NB4 (cell line): ENCODE data around the gene ACBD6.

Experiments
- TF ChIP-seq, protein P1 (sequence below): IDR thresholded peaks from one replicate; pipeline ENCODE4 v1.5.1; 2012; ENCODE audit warnings: low read depth, low read length
- TF ChIP-seq, protein P2 (sequence below): IDR thresholded peaks from 2 replicates; pipeline ENCODE4 v1.6.1; 2011; ENCODE audit warnings: low read depth, low read length

DNA sequence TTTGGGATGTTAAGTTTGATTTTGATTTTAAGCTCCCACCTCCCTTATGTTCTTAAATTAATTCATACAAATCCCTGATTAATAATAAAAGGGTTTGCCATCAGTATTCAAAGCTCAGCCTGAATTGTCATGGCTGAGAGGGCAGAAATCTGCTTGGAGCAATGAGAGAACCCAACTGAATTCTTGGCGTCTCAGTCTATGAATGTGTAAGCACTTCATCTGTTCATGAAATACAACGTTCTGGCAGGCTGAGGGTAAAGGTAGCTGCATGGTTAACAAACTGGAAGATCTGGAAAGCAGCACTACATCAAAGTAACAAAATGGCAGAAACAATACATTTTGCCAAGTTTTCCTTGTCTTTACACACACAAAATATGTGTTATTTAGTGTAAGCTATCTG is 95.3 kb downstream of the ACBD6 start:
- TF ChIP-seq, protein P1, sequence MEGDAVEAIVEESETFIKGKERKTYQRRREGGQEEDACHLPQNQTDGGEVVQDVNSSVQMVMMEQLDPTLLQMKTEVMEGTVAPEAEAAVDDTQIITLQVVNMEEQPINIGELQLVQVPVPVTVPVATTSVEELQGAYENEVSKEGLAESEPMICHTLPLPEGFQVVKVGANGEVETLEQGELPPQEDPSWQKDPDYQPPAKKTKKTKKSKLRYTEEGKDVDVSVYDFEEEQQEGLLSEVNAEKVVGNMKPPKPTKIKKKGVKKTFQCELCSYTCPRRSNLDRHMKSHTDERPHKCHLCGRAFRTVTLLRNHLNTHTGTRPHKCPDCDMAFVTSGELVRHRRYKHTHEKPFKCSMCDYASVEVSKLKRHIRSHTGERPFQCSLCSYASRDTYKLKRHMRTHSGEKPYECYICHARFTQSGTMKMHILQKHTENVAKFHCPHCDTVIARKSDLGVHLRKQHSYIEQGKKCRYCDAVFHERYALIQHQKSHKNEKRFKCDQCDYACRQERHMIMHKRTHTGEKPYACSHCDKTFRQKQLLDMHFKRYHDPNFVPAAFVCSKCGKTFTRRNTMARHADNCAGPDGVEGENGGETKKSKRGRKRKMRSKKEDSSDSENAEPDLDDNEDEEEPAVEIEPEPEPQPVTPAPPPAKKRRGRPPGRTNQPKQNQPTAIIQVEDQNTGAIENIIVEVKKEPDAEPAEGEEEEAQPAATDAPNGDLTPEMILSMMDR, result no peak
- TF ChIP-seq, protein P2, sequence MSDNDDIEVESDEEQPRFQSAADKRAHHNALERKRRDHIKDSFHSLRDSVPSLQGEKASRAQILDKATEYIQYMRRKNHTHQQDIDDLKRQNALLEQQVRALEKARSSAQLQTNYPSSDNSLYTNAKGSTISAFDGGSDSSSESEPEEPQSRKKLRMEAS, result no peak
